H9 (cell line): ENCODE measurements around the gene DPH2. TPM values are rescaled to one million over a fixed set of nuclear protein-coding genes. Genes with fewer than 3 reads are reported as not detected.

ENCODE experiments used
- DNase-seq: peaks from one replicate; pipeline ENCODE4 v3.0.0-alpha.2; 2017
- H2AFZ ChIP-seq: one replicate; pipeline ENCODE4 v1.6.1; 2013; ENCODE audit warnings: mild to moderate bottlenecking, low read length, control low read depth, moderate library complexity
- H2AK5ac ChIP-seq: 2 replicates; pipeline ENCODE4 v1.6.1; 2013; ENCODE audit warnings: low read length, control low read depth, mixed read lengths; ENCODE audit not compliant: insufficient read length
- H2BK120ac ChIP-seq: one replicate; pipeline ENCODE4 v1.6.1; 2013; ENCODE audit warnings: low read depth, mild to moderate bottlenecking, low read length, control low read depth, inconsistent platforms; ENCODE audit not compliant: poor library complexity, severe bottlenecking
- H2BK12ac ChIP-seq: 2 replicates; pipeline ENCODE4 v1.6.1; 2013; ENCODE audit warnings: low read length, control low read depth, mixed read lengths, low read depth; ENCODE audit not compliant: insufficient read length
- H2BK15ac ChIP-seq: 2 replicates; pipeline ENCODE4 v1.6.1; 2013; ENCODE audit warnings: low read depth, low read length, control low read depth
- H2BK20ac ChIP-seq: one replicate; pipeline ENCODE4 v1.6.1; 2013; ENCODE audit warnings: low read depth, mild to moderate bottlenecking, low read length, control low read depth, inconsistent platforms; ENCODE audit not compliant: poor library complexity, severe bottlenecking
- H2BK5ac ChIP-seq: 2 replicates; pipeline ENCODE4 v1.6.1; 2013; ENCODE audit warnings: low read length, control low read depth, mixed read lengths; ENCODE audit not compliant: insufficient read length
- H3K14ac ChIP-seq: 2 replicates; pipeline ENCODE4 v1.6.1; 2013; ENCODE audit warnings: low read length, control low read depth; ENCODE audit not compliant: insufficient read depth
- H3K18ac ChIP-seq: 2 replicates; pipeline ENCODE4 v1.6.1; 2013; ENCODE audit warnings: low read depth, mild to moderate bottlenecking, mixed read lengths, low read length, control low read depth; ENCODE audit not compliant: insufficient read length
- H3K23ac ChIP-seq: 2 replicates; pipeline ENCODE4 v1.6.1; 2013; ENCODE audit warnings: low read length, control low read depth, mixed read lengths, low read depth; ENCODE audit not compliant: insufficient read length
- H3K23me2 ChIP-seq: 2 replicates; pipeline ENCODE4 v1.6.1; 2013; ENCODE audit warnings: low read depth, mild to moderate bottlenecking, mixed read lengths, low read length, control low read depth; ENCODE audit not compliant: insufficient read length, poor library complexity, severe bottlenecking
- H3K27ac ChIP-seq: 2 replicates; pipeline ENCODE4 v1.5.1; 2013; ENCODE audit warnings: low read length, control low read depth, mixed read lengths, low read depth; ENCODE audit not compliant: insufficient read length
- H3K27me3 ChIP-seq: 2 replicates; pipeline ENCODE4 v1.6.1; 2013; ENCODE audit warnings: low read length, control low read depth, inconsistent platforms; ENCODE audit not compliant: insufficient read depth
- H3K4ac ChIP-seq: 2 replicates; pipeline ENCODE4 v1.6.1; 2013; ENCODE audit warnings: low read depth, mild to moderate bottlenecking, control low read depth, inconsistent platforms, low read length, moderate library complexity
- H3K4me1 ChIP-seq: 2 replicates; pipeline ENCODE4 v1.6.1; 2013; ENCODE audit warnings: low read length, control low read depth, inconsistent platforms; ENCODE audit not compliant: insufficient read depth
- H3K4me2 ChIP-seq: 2 replicates; pipeline ENCODE4 v1.6.1; 2013; ENCODE audit warnings: low read length, control low read depth, mixed read lengths; ENCODE audit not compliant: insufficient read length, insufficient read depth
- H3K56ac ChIP-seq: 2 replicates; pipeline ENCODE4 v1.6.1; 2013; ENCODE audit warnings: low read depth, mild to moderate bottlenecking, mixed read lengths, low read length, control low read depth; ENCODE audit not compliant: insufficient read length
- H3K79me1 ChIP-seq: 2 replicates; pipeline ENCODE4 v1.6.1; 2013; ENCODE audit warnings: low read depth, mild to moderate bottlenecking, moderate library complexity, low read length, control low read depth, inconsistent platforms; ENCODE audit not compliant: insufficient read depth, poor library complexity, severe bottlenecking
- H3K79me2 ChIP-seq: 2 replicates; pipeline ENCODE4 v1.6.1; 2013; ENCODE audit warnings: low read length, control low read depth, inconsistent platforms; ENCODE audit not compliant: insufficient read depth
- H3K9ac ChIP-seq: 2 replicates; pipeline ENCODE4 v1.6.1; 2013; ENCODE audit warnings: low read length, control low read depth, mixed read lengths; ENCODE audit not compliant: insufficient read length; ENCODE audit errors: extremely low read depth
- H3K9me3 ChIP-seq: one replicate; pipeline ENCODE4 v1.6.1; 2013; ENCODE audit warnings: low read depth, low read length, inconsistent platforms; ENCODE audit not compliant: control insufficient read depth
- H3T11ph ChIP-seq: one replicate; pipeline ENCODE4 v1.6.1; 2013; ENCODE audit warnings: mild to moderate bottlenecking, low read length, control low read depth, inconsistent platforms
- H4K20me1 ChIP-seq: one replicate; pipeline ENCODE4 v1.6.1; 2013; ENCODE audit not compliant: control insufficient read depth, insufficient read length, insufficient read depth
- H4K5ac ChIP-seq: 2 replicates; pipeline ENCODE4 v1.6.1; 2013; ENCODE audit warnings: low read depth, mild to moderate bottlenecking, mixed read lengths, low read length, control low read depth; ENCODE audit not compliant: insufficient read length
- H4K8ac ChIP-seq: replicated peaks from 2 replicates; pipeline ENCODE4 v1.6.1; 2013; ENCODE audit warnings: low read length, control low read depth, mixed read lengths, low read depth; ENCODE audit not compliant: insufficient read length
- H4K91ac ChIP-seq: 2 replicates; pipeline ENCODE4 v1.6.1; 2013; ENCODE audit warnings: low read depth, mild to moderate bottlenecking, moderate library complexity, mixed read lengths, low read length, control low read depth; ENCODE audit not compliant: insufficient read length
- H3K27ac Mint-ChIP-seq, 3 experiments: 2 replicates in 2 of 3; 3 replicates in 1 of 3; pipeline ENCODE4 v1.8.0; 2020 to 2021; ENCODE audit warnings: mixed read lengths in 3 of 3, mild to moderate bottlenecking in 1 of 3, moderate library complexity in 1 of 3
- H3K27me3 Mint-ChIP-seq: 2 replicates; pipeline ENCODE4 v1.8.0; 2021; ENCODE audit warnings: low read depth, mild to moderate bottlenecking, moderate library complexity, mixed read lengths
- H3K36me3 Mint-ChIP-seq, 3 experiments: 2 replicates in 2 of 3; 3 replicates in 1 of 3; pipeline ENCODE4 v1.8.0; 2020 to 2021; ENCODE audit warnings: low read depth in 3 of 3, mixed read lengths in 3 of 3; ENCODE audit not compliant: insufficient read depth in 1 of 3
- H3K4me1 Mint-ChIP-seq, 2 experiments: 2 replicates each; pipeline ENCODE4 v1.8.0; 2020; ENCODE audit warnings: mixed read lengths in 2 of 2
- H3K4me3 Mint-ChIP-seq, 2 experiments: 2 replicates in 1 of 2; 3 replicates in 1 of 2; pipeline ENCODE4 v1.8.0; 2020 to 2021; ENCODE audit warnings: mild to moderate bottlenecking in 2 of 2, mixed read lengths in 2 of 2, moderate library complexity in 1 of 2
- H3K9me3 Mint-ChIP-seq, 2 experiments: 2 replicates in 1 of 2; 3 replicates in 1 of 2; pipeline ENCODE4 v1.8.0; 2020; ENCODE audit warnings: mild to moderate bottlenecking in 2 of 2, mixed read lengths in 2 of 2, moderate library complexity in 1 of 2
- WGBS: extraction: QIAGEN DNeasy Blood & Tissue Kit; methylation state at CpG from one replicate; pipeline ENCODE4 v1.1.7; 2013; ENCODE audit warnings: missing lambda C conversion rate, low lambda C conversion rate, mixed read lengths; ENCODE audit not compliant: insufficient read length; ENCODE audit errors: extremely low coverage; 5-methylcytosine and 5-hydroxymethylcytosine counted together
- total RNA-seq: library from RNA; stranded (reverse); gene quantifications from 2 replicates; pipeline ENCODE4 v1.2.1, GENCODE V29; 2021
- TF ChIP-seq, protein P1 (sequence below): fragments of 200-600 bp; sonication (generic); conservative IDR thresholded peaks from 3 replicates; pipeline ENCODE4 v1.8.0; 2021; ENCODE audit warnings: antibody characterized with exemption, mild to moderate bottlenecking

Gene DPH2
- total RNA-seq, 1 experiment from 2014 or later, result 74.4 TPM

- Histone ChIP-seq H3T11ph (no peak within 1 kb of the TSS), H3K79me2 (peaks cover 3% of the 10 kb centered on the region; the same call in 1 of the 2 replicates)
- WGBS, result no CpG with 5 or more reads among the region's 93 CpGs
Observed at GRCh38 chr1:43974443-43975248, 4.8 kb downstream of the DPH2 start, which contains the start of gene ATP6V0B. ATP6V0B (plus strand) TSS chr1:43974960; CDS start chr1:43975041, 81 bp downstream.

More at GRCh38 chr1:43974443-43975248, 4.8 kb downstream of the DPH2 start, which contains the start of gene ATP6V0B:
- H3K23me2 ChIP-seq, result peaks cover 21% of the 10 kb centered on the region
- H3K4me1 ChIP-seq, result peaks cover 5% of the 10 kb centered on the region; the same call in 1 of the 2 replicates
- H4K20me1 ChIP-seq, result no peaks in the 10 kb centered on the region
- H2AK5ac ChIP-seq, result no peak within 1 kb of the TSS
- Mint-ChIP-seq H3K36me3 (peaks cover 23 to 53% (median 38%) of the 10 kb centered on the region in 3 experiments; a peak in 6 of 7 replicates), H3K4me3 (peak within 1 kb of the TSS; percentile 82 to 95), H3K9me3 (no peaks in the 10 kb centered on the region), H3K4me1 (peaks cover 31 to 40% of the 10 kb centered on the region in 2 experiments), H3K27ac (peak within 1 kb of the TSS; percentile 88 to 94 (median 88)), H3K27me3 (peaks cover 1% of the 10 kb centered on the region; the same call in 1 of the 2 replicates)
- no peak within 1 kb of the TSS for H3K4ac ChIP-seq
- peak within 1 kb of the TSS; percentile 53 for H3K9ac ChIP-seq
- no peak within 1 kb of the TSS for H3K27ac ChIP-seq
- H3K14ac ChIP-seq, result peak within 1 kb of the TSS; percentile 82
- peaks cover 9% of the 10 kb centered on the region for H3K79me1 ChIP-seq
- H3K27me3 ChIP-seq, result no peaks in the 10 kb centered on the region
- no peak within 1 kb of the TSS for H4K8ac ChIP-seq
- H3K4me2 ChIP-seq, result peak within 1 kb of the TSS; percentile 82
- no peak within 1 kb of the TSS for H2BK5ac ChIP-seq
- H2AFZ ChIP-seq, result no peak within 1 kb of the TSS
- H4K5ac ChIP-seq, result no peak within 1 kb of the TSS
- H4K91ac ChIP-seq, result no peak within 1 kb of the TSS
- no peak within 1 kb of the TSS for H2BK15ac ChIP-seq
- H3K9me3 ChIP-seq, result no peaks in the 10 kb centered on the region
- no peak within 1 kb of the TSS for H2BK12ac ChIP-seq
- H3K23ac ChIP-seq, result no peak within 1 kb of the TSS
- H3K56ac ChIP-seq, result no peak within 1 kb of the TSS
- H2BK120ac ChIP-seq, result no peak within 1 kb of the TSS
- peak; percentile 96 for DNase-seq
- TF ChIP-seq, protein P1, sequence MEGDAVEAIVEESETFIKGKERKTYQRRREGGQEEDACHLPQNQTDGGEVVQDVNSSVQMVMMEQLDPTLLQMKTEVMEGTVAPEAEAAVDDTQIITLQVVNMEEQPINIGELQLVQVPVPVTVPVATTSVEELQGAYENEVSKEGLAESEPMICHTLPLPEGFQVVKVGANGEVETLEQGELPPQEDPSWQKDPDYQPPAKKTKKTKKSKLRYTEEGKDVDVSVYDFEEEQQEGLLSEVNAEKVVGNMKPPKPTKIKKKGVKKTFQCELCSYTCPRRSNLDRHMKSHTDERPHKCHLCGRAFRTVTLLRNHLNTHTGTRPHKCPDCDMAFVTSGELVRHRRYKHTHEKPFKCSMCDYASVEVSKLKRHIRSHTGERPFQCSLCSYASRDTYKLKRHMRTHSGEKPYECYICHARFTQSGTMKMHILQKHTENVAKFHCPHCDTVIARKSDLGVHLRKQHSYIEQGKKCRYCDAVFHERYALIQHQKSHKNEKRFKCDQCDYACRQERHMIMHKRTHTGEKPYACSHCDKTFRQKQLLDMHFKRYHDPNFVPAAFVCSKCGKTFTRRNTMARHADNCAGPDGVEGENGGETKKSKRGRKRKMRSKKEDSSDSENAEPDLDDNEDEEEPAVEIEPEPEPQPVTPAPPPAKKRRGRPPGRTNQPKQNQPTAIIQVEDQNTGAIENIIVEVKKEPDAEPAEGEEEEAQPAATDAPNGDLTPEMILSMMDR, result no peak; the same call in 2 of the 3 replicates
- no peak within 1 kb of the TSS for H2BK20ac ChIP-seq
- peak within 1 kb of the TSS; percentile 12 for H3K18ac ChIP-seq
